Activated naive CD4-positive, alpha-beta T cell treated with anti-CD3 and anti-CD28 coated beads, Interleukin-2, amount 50 U/mL, for 72 hours (primary cell): Measurements from ENCODE around the gene HIBADH. TPM values are rescaled to one million over a fixed set of nuclear protein-coding genes. Genes with fewer than 3 reads are reported as not detected.

Experiments
- ATAC-seq, 2 donors: fragments of 150-1000 bp; cut with Tn5 transposase; 2 replicates each; pipeline ENCODE4 v1.10.0; 2021; ENCODE audit warnings: mild to moderate bottlenecking in 2 of 2, moderate library complexity in 2 of 2
- DNase-seq, 2 donors: peaks; one replicate each; pipeline ENCODE4 v3.0.0; 2021 to 2022; ENCODE audit warnings: low spot score in 2 of 2
- H3K27ac Mint-ChIP-seq, 2 donors: one replicate each; pipeline ENCODE4 v1.8.0; 2022; ENCODE audit warnings: mild to moderate bottlenecking in 2 of 2, mixed read lengths in 2 of 2
- H3K36me3 Mint-ChIP-seq, 2 donors: one replicate each; pipeline ENCODE4 v1.8.0; 2022; ENCODE audit warnings: mixed read lengths in 2 of 2
- H3K9me3 Mint-ChIP-seq, 2 donors: one replicate each; pipeline ENCODE4 v1.8.0; 2022; ENCODE audit warnings: mixed read lengths in 2 of 2
- total RNA-seq, 2 donors: library from RNA; stranded (reverse); gene quantifications; one replicate each; pipeline ENCODE4 v1.2.3, GENCODE V29; 2022

Gene HIBADH
- total RNA-seq: 10 to 100 TPM; 15.8 to 18.4 TPM

- Mint-ChIP-seq H3K36me3 (no peaks in the 10 kb centered on the region), H3K9me3 (no peaks in the 10 kb centered on the region), H3K27ac (peak within 1 kb of the TSS; percentile 77 to 85)
- DNase-seq: peak; percentile 88 to 98
- ATAC-seq: peak; percentile 98 to 99
These were observed at the start of gene HIBADH for GRCh38 chr7:27662490-27663205. HIBADH (minus strand) TSS chr7:27662883; CDS start chr7:27662788, 95 bp downstream.

DNA sequence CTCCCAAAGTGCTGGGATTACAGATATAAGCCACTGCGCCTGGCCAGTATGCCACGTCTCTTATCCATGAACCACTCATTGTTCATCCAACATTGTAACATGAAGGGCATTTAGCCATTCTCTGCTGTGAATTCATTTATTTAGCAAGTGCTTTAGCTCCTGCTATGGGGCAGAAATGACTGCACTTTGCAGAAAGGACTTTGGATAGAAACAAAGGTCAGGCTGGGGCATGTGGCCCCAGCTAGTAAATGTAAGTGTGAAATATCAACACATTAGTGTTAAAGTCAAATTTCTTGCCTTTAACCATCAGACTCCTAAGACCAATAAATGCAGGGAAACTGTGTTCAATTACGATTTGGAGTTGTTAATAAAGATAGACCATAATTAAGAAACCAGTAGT, 49.5 kb upstream of the HIBADH start:
- H3K27ac Mint-ChIP-seq: no peak overlapping the region
- ATAC-seq (no peak), DNase-seq (no peak)
- H3K9me3 Mint-ChIP-seq: peaks cover 0 to 5% of the 10 kb centered on the region in 2 donors
- no peaks in the 10 kb centered on the region for H3K36me3 Mint-ChIP-seq

DNA sequence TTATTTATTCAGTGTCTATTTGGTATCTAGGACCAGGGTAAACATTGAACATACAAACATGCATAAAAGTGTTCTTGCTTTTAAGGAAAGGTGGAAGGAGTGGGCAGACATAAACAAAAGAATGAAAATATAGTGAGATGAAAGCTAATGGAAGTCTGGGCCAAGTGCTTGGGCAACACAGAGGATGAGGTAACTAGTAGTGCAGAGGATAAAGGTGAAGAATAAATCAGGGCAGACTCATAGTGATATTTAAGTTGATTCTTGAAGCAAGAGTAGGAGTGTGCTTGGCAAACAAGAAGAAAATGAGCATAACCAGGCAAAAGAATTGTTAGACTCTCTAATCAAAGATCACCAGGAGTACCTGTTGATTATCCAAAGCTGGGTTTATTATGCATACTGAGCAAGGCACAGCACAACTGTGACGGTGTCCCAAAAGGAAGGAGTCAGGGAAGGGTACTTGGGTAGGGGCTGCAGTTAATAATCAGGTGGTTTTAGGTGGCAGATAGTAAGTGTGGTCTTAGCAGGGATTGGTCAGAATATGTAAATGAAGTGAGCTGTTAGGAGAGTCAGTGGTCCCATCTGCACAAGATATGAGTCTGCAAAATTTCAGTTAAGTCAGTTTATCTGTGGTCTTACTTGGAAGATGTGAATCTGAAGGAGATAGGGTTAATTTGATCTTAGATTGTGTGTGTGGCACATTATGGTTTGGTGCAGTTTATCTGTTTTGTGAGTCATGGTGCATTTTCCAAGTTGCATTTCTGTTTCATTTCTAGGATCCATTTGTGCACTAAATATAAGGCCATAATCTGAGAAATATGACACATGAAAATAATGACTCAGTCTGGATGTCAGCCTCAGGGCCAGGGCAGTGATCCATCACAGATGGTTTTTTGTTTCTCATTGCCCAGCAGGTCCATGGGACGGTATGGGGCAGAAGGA, 46.7 kb upstream of the HIBADH start:
- ATAC-seq (peak; percentile 14 to 41), DNase-seq (no peak)
- peaks cover 0 to 5% of the 10 kb centered on the region in 2 donors for H3K9me3 Mint-ChIP-seq

DNA sequence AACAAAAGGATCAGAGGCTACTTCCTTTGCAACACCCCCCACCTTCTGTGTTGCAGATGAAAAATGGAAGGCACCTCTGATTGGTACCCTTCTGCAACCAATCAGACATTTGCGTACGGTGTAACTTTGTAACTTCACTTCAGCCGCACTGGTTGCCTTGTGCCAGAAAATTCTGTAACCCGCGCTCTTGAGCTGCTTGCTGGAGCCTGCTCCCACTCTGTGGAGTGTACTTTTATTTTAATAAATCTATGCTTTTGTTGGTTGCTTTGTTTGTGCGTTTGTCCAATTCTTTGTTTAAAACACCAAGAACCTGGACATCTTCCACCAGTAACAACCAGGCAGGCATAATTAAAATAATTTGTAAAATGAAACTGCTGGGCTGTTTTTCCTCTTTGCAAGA, 45.8 kb upstream of the HIBADH start:
- no peak for ATAC-seq
- Mint-ChIP-seq H3K27ac (no peak overlapping the region), H3K36me3 (no peaks in the 10 kb centered on the region), H3K9me3 (peaks cover 0 to 5% of the 10 kb centered on the region in 2 donors)
- no peak for DNase-seq

More for the DNA sequence above, 46.7 kb upstream of the HIBADH start:
- no peak overlapping the region for H3K27ac Mint-ChIP-seq
- no peaks in the 10 kb centered on the region for H3K36me3 Mint-ChIP-seq

GRCh38 chr7:27705200-27705594, 42.5 kb upstream of the HIBADH start:
- no peaks in the 10 kb centered on the region for H3K9me3 Mint-ChIP-seq
- no peak for ATAC-seq
- no peak overlapping the region for H3K27ac Mint-ChIP-seq
- no peak for DNase-seq
- no peaks in the 10 kb centered on the region for H3K36me3 Mint-ChIP-seq

GRCh38 chr7:27704422-27705199, 41.9 kb upstream of the HIBADH start:
- Mint-ChIP-seq H3K36me3 (no peaks in the 10 kb centered on the region), H3K27ac (no peak overlapping the region), H3K9me3 (no peaks in the 10 kb centered on the region)
- ATAC-seq: no peak
- no peak for DNase-seq

DNA sequence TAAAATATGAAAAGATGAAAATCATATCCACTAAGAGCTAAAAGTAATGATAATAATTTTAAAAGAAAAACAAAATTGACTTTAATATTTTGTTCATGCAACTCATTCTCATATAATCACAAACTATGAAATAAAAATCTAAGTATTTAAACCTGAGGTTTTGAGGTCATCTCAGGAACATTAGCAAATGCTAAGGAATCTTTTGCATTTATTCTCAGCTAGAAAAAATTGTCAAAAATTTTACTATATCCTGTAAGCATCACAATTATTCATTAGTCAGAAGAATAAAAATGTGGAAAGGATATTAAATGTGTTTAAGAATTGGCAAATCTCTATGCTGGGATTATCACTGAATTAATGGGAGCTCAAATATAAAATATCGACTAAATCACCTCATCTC, 40.5 kb upstream of the HIBADH start:
- Mint-ChIP-seq H3K27ac (no peak overlapping the region), H3K36me3 (no peaks in the 10 kb centered on the region), H3K9me3 (no peaks in the 10 kb centered on the region)
- DNase-seq: no peak
- ATAC-seq: no peak

DNA sequence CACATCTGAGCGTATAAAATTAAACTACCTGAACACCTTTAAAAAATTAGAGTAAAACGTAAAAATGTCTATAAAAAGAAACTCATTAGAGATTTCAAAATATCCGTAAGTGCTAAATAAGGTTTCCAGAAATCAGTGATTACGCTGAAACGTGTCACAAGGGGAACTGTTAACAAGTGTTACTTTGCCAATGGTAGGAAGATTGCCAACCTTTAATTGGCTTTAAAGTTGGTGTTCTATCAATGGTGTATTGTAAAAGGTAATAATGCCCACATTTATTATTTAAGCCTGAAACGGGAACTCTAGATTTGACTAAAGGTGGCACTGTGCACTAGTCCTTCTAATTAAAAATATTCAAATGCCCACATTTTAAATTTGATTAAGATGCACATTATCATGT, 37.8 kb upstream of the HIBADH start:
- DNase-seq (no peak), ATAC-seq (no peak)
- H3K9me3 Mint-ChIP-seq: no peaks in the 10 kb centered on the region
- H3K27ac Mint-ChIP-seq: no peak overlapping the region
- H3K36me3 Mint-ChIP-seq: no peaks in the 10 kb centered on the region

DNA sequence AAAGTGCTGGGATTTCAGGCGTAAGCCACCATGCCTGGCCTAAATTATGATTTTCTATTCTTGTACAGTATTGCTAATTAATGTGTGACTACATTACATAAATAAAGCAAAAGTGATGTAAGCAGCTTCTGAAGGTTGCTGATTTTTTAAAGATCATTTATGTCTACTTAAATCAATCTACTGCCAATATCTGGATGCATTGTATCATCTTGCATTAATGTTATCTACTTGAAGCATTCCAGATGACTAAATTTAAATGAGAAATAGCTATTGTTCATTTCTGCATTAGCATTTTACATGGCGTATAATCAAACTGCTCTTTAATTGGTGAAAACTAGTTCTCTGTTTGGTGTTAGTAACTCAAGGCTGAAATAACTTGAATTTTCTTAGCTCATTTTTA, 37.1 kb upstream of the HIBADH start:
- DNase-seq: no peak
- H3K9me3 Mint-ChIP-seq: no peaks in the 10 kb centered on the region
- ATAC-seq: no peak
- no peak overlapping the region for H3K27ac Mint-ChIP-seq
- no peaks in the 10 kb centered on the region for H3K36me3 Mint-ChIP-seq

- no peaks in the 10 kb centered on the region for H3K36me3 Mint-ChIP-seq
- no peak overlapping the region for H3K27ac Mint-ChIP-seq
- no peaks in the 10 kb centered on the region for H3K9me3 Mint-ChIP-seq
- DNase-seq: no peak
- peak in 1 of 2 donors; percentile 40 for ATAC-seq
These were observed 35.3 kb upstream of the HIBADH start for GRCh38 chr7:27697861-27698430.

GRCh38 chr7:27695096-27695495, 32.4 kb upstream of the HIBADH start:
- no peak for ATAC-seq
- no peak for DNase-seq
- H3K36me3 Mint-ChIP-seq: no peaks in the 10 kb centered on the region
- no peaks in the 10 kb centered on the region for H3K9me3 Mint-ChIP-seq
- H3K27ac Mint-ChIP-seq: no peak overlapping the region

DNA sequence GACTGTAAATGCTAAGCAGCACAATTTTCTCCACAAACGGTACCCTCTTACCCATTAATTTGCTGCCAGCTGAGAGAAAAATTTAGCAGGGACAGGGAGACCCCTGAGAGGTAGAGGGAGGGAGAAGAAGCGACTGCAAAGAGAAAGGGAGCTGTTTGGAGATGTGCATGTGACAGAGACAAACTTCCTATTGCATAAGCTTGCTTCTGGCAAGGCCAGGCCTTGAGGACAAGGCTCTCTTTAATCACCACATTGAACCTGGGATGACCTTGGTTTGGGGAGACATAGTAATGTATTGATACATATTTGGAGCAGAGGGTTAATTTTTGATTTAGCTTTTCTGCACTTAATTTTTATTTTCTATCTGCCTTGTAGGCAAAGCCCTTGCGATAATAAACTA, 31.1 kb upstream of the HIBADH start:
- H3K9me3 Mint-ChIP-seq: no peaks in the 10 kb centered on the region
- no peak overlapping the region for H3K27ac Mint-ChIP-seq
- ATAC-seq (no peak), DNase-seq (no peak)
- H3K36me3 Mint-ChIP-seq: no peaks in the 10 kb centered on the region

- peaks cover 0 to 8% of the 10 kb centered on the region in 2 donors for H3K36me3 Mint-ChIP-seq
- peaks cover 5% of the 10 kb centered on the region in 2 donors for H3K9me3 Mint-ChIP-seq
- DNase-seq: no peak
- no peak for ATAC-seq
- H3K27ac Mint-ChIP-seq: no peak overlapping the region
These were observed 28.0 kb upstream of the HIBADH start for GRCh38 chr7:27690649-27691048.

- peak; percentile 56 to 73 for ATAC-seq
- Mint-ChIP-seq H3K27ac (no peak overlapping the region), H3K36me3 (peaks cover 0 to 8% of the 10 kb centered on the region in 2 donors), H3K9me3 (peaks cover 5% of the 10 kb centered on the region in 2 donors)
- DNase-seq: peak in 1 of 2 donors; percentile 13
These were observed 27.0 kb upstream of the HIBADH start for GRCh38 chr7:27689591-27690164.

DNA sequence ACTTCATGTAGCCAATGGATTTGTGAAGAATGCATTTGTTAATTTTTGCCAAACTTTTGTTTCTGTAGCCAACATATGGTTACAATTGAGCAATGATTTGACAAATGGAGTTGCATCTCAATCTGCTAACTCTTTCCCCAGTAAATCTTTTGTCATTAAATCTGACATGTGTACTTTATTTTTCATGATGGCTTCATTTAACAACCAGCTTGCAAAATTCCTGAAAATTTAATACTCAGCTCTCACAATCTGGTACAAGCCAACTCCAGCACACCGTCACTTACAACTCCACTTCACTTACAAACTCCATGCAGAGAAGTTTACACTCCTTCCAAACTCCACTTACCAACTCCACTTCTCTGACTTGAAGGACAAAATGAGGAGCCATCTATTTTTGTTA, 26.5 kb upstream of the HIBADH start:
- H3K27ac Mint-ChIP-seq: no peak overlapping the region
- ATAC-seq (no peak), DNase-seq (no peak)
- peaks cover 0 to 8% of the 10 kb centered on the region in 2 donors for H3K36me3 Mint-ChIP-seq
- H3K9me3 Mint-ChIP-seq: peaks cover 5% of the 10 kb centered on the region in 2 donors

DNA sequence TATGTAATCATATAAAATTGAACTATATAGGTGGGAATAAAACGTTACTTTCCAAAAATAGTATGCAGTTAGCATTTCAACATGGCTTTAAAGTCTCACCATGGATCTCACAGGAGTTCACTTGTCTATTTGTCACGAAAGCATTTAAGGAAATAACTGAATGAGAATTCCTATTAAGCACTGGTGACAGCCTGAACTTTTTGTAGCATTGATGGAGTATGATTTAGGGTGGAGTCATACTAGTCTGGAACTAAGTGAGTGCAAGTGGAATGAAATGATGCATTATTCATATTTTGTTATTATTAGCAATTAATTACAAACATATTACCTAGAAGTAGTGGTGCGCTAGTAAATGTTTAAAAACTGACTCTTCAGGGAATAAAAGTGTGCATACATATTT, 26.0 kb upstream of the HIBADH start:
- H3K27ac Mint-ChIP-seq: no peak overlapping the region
- ATAC-seq: no peak
- peaks cover 0 to 8% of the 10 kb centered on the region in 2 donors for H3K36me3 Mint-ChIP-seq

More for the DNA sequence above, 26.0 kb upstream of the HIBADH start:
- no peak for DNase-seq
- H3K9me3 Mint-ChIP-seq: peaks cover 5% of the 10 kb centered on the region in 2 donors
